ENCODE measurements around the gene IGSF9.

Gene IGSF9

GRCh38 chr1:159945483-159946241 is at the start of gene IGSF9:
Gene IGSF9 (minus strand): TSS chr1:159945613. CDS start chr1:159943454, 2,159 bp downstream.
- DNase-seq (ENCODE audit: low read depth) = peak; percentile 68

GRCh38 chr1:159994896-159995295 is 49.5 kb upstream of the IGSF9 start:
- DNase-seq (ENCODE audit: low read depth) = no peak

GRCh38 chr1:159993911-159994310 is 48.5 kb upstream of the IGSF9 start:
- DNase-seq (ENCODE audit: low read depth) = no peak

GRCh38 chr1:159992161-159992560 is 46.7 kb upstream of the IGSF9 start:
- DNase-seq (ENCODE audit: low read depth) = no peak

GRCh38 chr1:159991513-159991912 is 46.1 kb upstream of the IGSF9 start:
- no peak for DNase-seq (ENCODE audit: low read depth)

GRCh38 chr1:159990005-159990404 is 44.6 kb upstream of the IGSF9 start:
- DNase-seq (ENCODE audit: low read depth) = no peak

- no peak for DNase-seq (ENCODE audit: low read depth)
Observed at GRCh38 chr1:159989581-159989980, 44.2 kb upstream of the IGSF9 start.

GRCh38 chr1:159988006-159988405 is 42.6 kb upstream of the IGSF9 start:
- DNase-seq (ENCODE audit: low read depth) = no peak

- DNase-seq (ENCODE audit: low read depth) = no peak
Observed at GRCh38 chr1:159987186-159987585, 41.8 kb upstream of the IGSF9 start.

GRCh38 chr1:159986531-159986930 is 41.1 kb upstream of the IGSF9 start:
- no peak for DNase-seq (ENCODE audit: low read depth)

GRCh38 chr1:159986093-159986492 is 40.7 kb upstream of the IGSF9 start:
- no peak for DNase-seq (ENCODE audit: low read depth)

GRCh38 chr1:159985473-159985872 is 40.1 kb upstream of the IGSF9 start:
- DNase-seq (ENCODE audit: low read depth) = no peak

GRCh38 chr1:159983681-159984080 is 38.3 kb upstream of the IGSF9 start:
- DNase-seq (ENCODE audit: low read depth) = no peak

- no peak for DNase-seq (ENCODE audit: low read depth)
Observed at GRCh38 chr1:159982280-159982679, 36.9 kb upstream of the IGSF9 start.

GRCh38 chr1:159981351-159982055 is 36.1 kb upstream of the IGSF9 start:
- DNase-seq (ENCODE audit: low read depth) = no peak

- no peak for DNase-seq (ENCODE audit: low read depth)
Observed at GRCh38 chr1:159980786-159981185, 35.4 kb upstream of the IGSF9 start.

GRCh38 chr1:159980076-159980475 is 34.7 kb upstream of the IGSF9 start:
- DNase-seq (ENCODE audit: low read depth) = no peak

GRCh38 chr1:159979257-159979656 is 33.8 kb upstream of the IGSF9 start:
- DNase-seq (ENCODE audit: low read depth) = no peak

GRCh38 chr1:159978107-159978398 is 32.6 kb upstream of the IGSF9 start:
- no peak for DNase-seq (ENCODE audit: low read depth)

- no peak for DNase-seq (ENCODE audit: low read depth)
Observed at GRCh38 chr1:159977364-159978106, 32.1 kb upstream of the IGSF9 start.

GRCh38 chr1:159974350-159974965 is 29.0 kb upstream of the IGSF9 start:
- no peak for DNase-seq (ENCODE audit: low read depth)

- no peak for DNase-seq (ENCODE audit: low read depth)
Observed at GRCh38 chr1:159973350-159973940, 28.0 kb upstream of the IGSF9 start.
